Iris pigment epithelial cell (primary cell): ENCODE measurements around the gene ATP6AP2.
A peak's percentile ranks its signal among the peaks of the same experiment; 100 is the strongest.
"Not testable (repeated sequence)": the region's sequence is repeated elsewhere in the genome, so short reads cannot be mapped to it uniquely, and the experiment has no call there.

ENCODE experiments used
- DNase-seq: peaks from one replicate; pipeline ENCODE4 v3.0.0-alpha.2; 2011; ENCODE audit warnings: low read depth

Gene ATP6AP2

GRCh38 chrX:40580537-40581335, at the start of gene ATP6AP2:
Gene ATP6AP2, plus strand, starts transcription at chrX:40580970. Its CDS starts 96 bp downstream, at chrX:40581066.
- peak; percentile 91 for DNase-seq

GRCh38 chrX:40531056-40531826, 49.5 kb upstream of the ATP6AP2 start:
- no peak for DNase-seq

- no peak for DNase-seq
These were observed 43.5 kb upstream of the ATP6AP2 start for GRCh38 chrX:40537310-40537709.

- DNase-seq = no peak
These were observed 42.4 kb upstream of the ATP6AP2 start for GRCh38 chrX:40538406-40538805.

- DNase-seq = peak; percentile 66
These were observed 41.3 kb upstream of the ATP6AP2 start for GRCh38 chrX:40539214-40540142.

- no peak for DNase-seq
These were observed 38.6 kb upstream of the ATP6AP2 start for GRCh38 chrX:40542208-40542607.

GRCh38 chrX:40542972-40543371, 37.8 kb upstream of the ATP6AP2 start:
- no peak for DNase-seq

GRCh38 chrX:40543661-40544328, 37.0 kb upstream of the ATP6AP2 start:
- DNase-seq = peak; percentile 37

- no peak for DNase-seq
These were observed 36.2 kb upstream of the ATP6AP2 start for GRCh38 chrX:40544343-40545266.

- no peak for DNase-seq
These were observed 33.9 kb upstream of the ATP6AP2 start for GRCh38 chrX:40546870-40547269.

GRCh38 chrX:40550066-40550465, 30.7 kb upstream of the ATP6AP2 start:
- no peak for DNase-seq

GRCh38 chrX:40552768-40553167, 28.0 kb upstream of the ATP6AP2 start:
- DNase-seq = no peak

- no peak for DNase-seq
These were observed 22.2 kb upstream of the ATP6AP2 start for GRCh38 chrX:40558590-40558989.

- no peak for DNase-seq
These were observed 17.0 kb upstream of the ATP6AP2 start for GRCh38 chrX:40563784-40564183.

GRCh38 chrX:40564447-40564846, 16.3 kb upstream of the ATP6AP2 start:
- no peak for DNase-seq

- no peak for DNase-seq
These were observed 10.2 kb upstream of the ATP6AP2 start for GRCh38 chrX:40570346-40571093.

- not testable (repeated sequence) for DNase-seq
These were observed 9.6 kb upstream of the ATP6AP2 start for GRCh38 chrX:40571164-40571563.

- DNase-seq = no peak
These were observed 9.2 kb upstream of the ATP6AP2 start for GRCh38 chrX:40571600-40571999.

- DNase-seq = peak; percentile 28
These were observed 7.0 kb upstream of the ATP6AP2 start for GRCh38 chrX:40573763-40574162.

- DNase-seq = peak; percentile 73
These were observed 5.4 kb upstream of the ATP6AP2 start for GRCh38 chrX:40575411-40575810.
